ENCODE measurements around the gene SPN. TPM values are rescaled to one million over a fixed set of nuclear protein-coding genes. Genes with fewer than 3 reads are reported as not detected.
"Not testable (repeated sequence)": the region's sequence is repeated elsewhere in the genome, so short reads cannot be mapped to it uniquely, and the experiment has no call there.

SPN gene
- total RNA-seq, 1 donor from 2014 or later, result 196 TPM

- H3K4me1 Mint-ChIP-seq (ENCODE audit: low read depth), result peaks cover 22% of the 10 kb centered on the region
- DNase-seq (ENCODE audit: low spot score), result no peak
- intact Hi-C loops (cut with micrococcal nuclease), result no loop called here
- no peaks in the 10 kb centered on the region for H3K27me3 Mint-ChIP-seq (ENCODE audit: insufficient read depth)
- no peaks in the 10 kb centered on the region for H3K9me3 Mint-ChIP-seq
- peak overlapping the region; percentile 70 for H3K27ac Mint-ChIP-seq
- H3K36me3 Mint-ChIP-seq (ENCODE audit: low read depth), result peaks cover 22% of the 10 kb centered on the region
- no peak overlapping the region for H3K4me3 Mint-ChIP-seq
These were observed 10.5 kb downstream of the SPN start for GRCh38 chr16:29673501-29673900.

- Mint-ChIP-seq H3K4me1 (ENCODE audit: low read depth) (peaks cover 25% of the 10 kb centered on the region), H3K27me3 (ENCODE audit: insufficient read depth) (no peaks in the 10 kb centered on the region), H3K27ac (peak overlapping the region; percentile 52), H3K36me3 (ENCODE audit: low read depth) (peaks cover 20% of the 10 kb centered on the region), H3K4me3 (no peak overlapping the region), H3K9me3 (no peaks in the 10 kb centered on the region)
- no peak for DNase-seq (ENCODE audit: low spot score)
- intact Hi-C loops (cut with micrococcal nuclease), result no loop called here
These were observed 11.1 kb downstream of the SPN start for GRCh38 chr16:29674188-29674587.

GRCh38 chr16:29675811-29676643, 13.0 kb downstream of the SPN start:
- intact Hi-C loops (cut with micrococcal nuclease), result no loop called here
- Mint-ChIP-seq H3K4me3 (no peak overlapping the region), H3K4me1 (ENCODE audit: low read depth) (peaks cover 34% of the 10 kb centered on the region), H3K9me3 (no peaks in the 10 kb centered on the region), H3K27me3 (ENCODE audit: insufficient read depth) (no peaks in the 10 kb centered on the region), H3K27ac (peak overlapping the region; percentile 7), H3K36me3 (ENCODE audit: low read depth) (peaks cover 13% of the 10 kb centered on the region)
- no peak for DNase-seq (ENCODE audit: low spot score)

GRCh38 chr16:29676989-29677785, 14.1 kb downstream of the SPN start:
- Mint-ChIP-seq H3K27ac (no peak overlapping the region), H3K4me3 (no peak overlapping the region), H3K9me3 (no peaks in the 10 kb centered on the region), H3K27me3 (ENCODE audit: insufficient read depth) (no peaks in the 10 kb centered on the region), H3K36me3 (ENCODE audit: low read depth) (peaks cover 8% of the 10 kb centered on the region), H3K4me1 (ENCODE audit: low read depth) (peaks cover 29% of the 10 kb centered on the region)
- intact Hi-C loops (cut with micrococcal nuclease), result no loop called here
- DNase-seq (ENCODE audit: low spot score), result no peak

GRCh38 chr16:29678691-29679267, 15.7 kb downstream of the SPN start, which contains the start of gene QPRT:
Gene QPRT, plus strand, starts transcription at chr16:29679180. Its CDS starts 18 bp downstream, at chr16:29679198.
- Mint-ChIP-seq H3K36me3 (ENCODE audit: low read depth) (peaks cover 5% of the 10 kb centered on the region), H3K4me3 (peak within 1 kb of the TSS; percentile 68), H3K9me3 (no peaks in the 10 kb centered on the region), H3K27ac (peak within 1 kb of the TSS; percentile 88), H3K27me3 (ENCODE audit: insufficient read depth) (no peaks in the 10 kb centered on the region), H3K4me1 (ENCODE audit: low read depth) (peaks cover 25% of the 10 kb centered on the region)
- DNase-seq (ENCODE audit: low spot score), result no peak
- intact Hi-C loops (cut with micrococcal nuclease), result no loop called here

GRCh38 chr16:29680180-29680598, 17.1 kb downstream of the SPN start:
- DNase-seq (ENCODE audit: low spot score), result no peak
- Mint-ChIP-seq H3K9me3 (no peaks in the 10 kb centered on the region), H3K4me1 (ENCODE audit: low read depth) (peaks cover 18% of the 10 kb centered on the region), H3K27ac (peak overlapping the region; percentile 88), H3K36me3 (ENCODE audit: low read depth) (peaks cover 2% of the 10 kb centered on the region), H3K4me3 (peak overlapping the region; percentile 68), H3K27me3 (ENCODE audit: insufficient read depth) (no peaks in the 10 kb centered on the region)
- intact Hi-C loops (cut with micrococcal nuclease), result no loop called here

GRCh38 chr16:29683543-29684090, 20.6 kb downstream of the SPN start:
- no peak overlapping the region for H3K4me3 Mint-ChIP-seq
- no peak overlapping the region for H3K27ac Mint-ChIP-seq

GRCh38 chr16:29684679-29685078, 21.6 kb downstream of the SPN start:
- no peak overlapping the region for H3K27ac Mint-ChIP-seq
- peaks cover 3% of the 10 kb centered on the region for H3K36me3 Mint-ChIP-seq (ENCODE audit: low read depth)
- H3K9me3 Mint-ChIP-seq, result no peaks in the 10 kb centered on the region
- H3K27me3 Mint-ChIP-seq (ENCODE audit: insufficient read depth), result no peaks in the 10 kb centered on the region
- H3K4me3 Mint-ChIP-seq, result no peak overlapping the region
- peaks cover 22% of the 10 kb centered on the region for H3K4me1 Mint-ChIP-seq (ENCODE audit: low read depth)
- DNase-seq (ENCODE audit: low spot score), result no peak
- intact Hi-C loops (cut with micrococcal nuclease), result no loop called here

More at GRCh38 chr16:29683543-29684090, 20.6 kb downstream of the SPN start:
- intact Hi-C loops (cut with micrococcal nuclease), result no loop called here
- H3K36me3 Mint-ChIP-seq (ENCODE audit: low read depth), result peaks cover 3% of the 10 kb centered on the region
- H3K27me3 Mint-ChIP-seq (ENCODE audit: insufficient read depth), result no peaks in the 10 kb centered on the region
- H3K4me1 Mint-ChIP-seq (ENCODE audit: low read depth), result peaks cover 29% of the 10 kb centered on the region
- no peak for DNase-seq (ENCODE audit: low spot score)
- no peaks in the 10 kb centered on the region for H3K9me3 Mint-ChIP-seq

- Mint-ChIP-seq H3K27me3 (ENCODE audit: insufficient read depth) (no peaks in the 10 kb centered on the region), H3K9me3 (no peaks in the 10 kb centered on the region), H3K4me1 (ENCODE audit: low read depth) (peaks cover 27% of the 10 kb centered on the region), H3K27ac (peak overlapping the region; percentile 54), H3K4me3 (peak overlapping the region; percentile 43), H3K36me3 (ENCODE audit: low read depth) (peaks cover 5% of the 10 kb centered on the region)
- no peak for DNase-seq (ENCODE audit: low spot score)
- intact Hi-C loops (cut with micrococcal nuclease), result no loop called here
These were observed 23.8 kb downstream of the SPN start for GRCh38 chr16:29686740-29687332.

GRCh38 chr16:29687755-29688154, 24.7 kb downstream of the SPN start:
- peaks cover 29% of the 10 kb centered on the region for H3K4me1 Mint-ChIP-seq (ENCODE audit: low read depth)
- no peak overlapping the region for H3K27ac Mint-ChIP-seq
- H3K4me3 Mint-ChIP-seq, result no peak overlapping the region
- peaks cover 5% of the 10 kb centered on the region for H3K36me3 Mint-ChIP-seq (ENCODE audit: low read depth)
- intact Hi-C loops (cut with micrococcal nuclease), result no loop called here
- H3K27me3 Mint-ChIP-seq (ENCODE audit: insufficient read depth), result no peaks in the 10 kb centered on the region
- no peak for DNase-seq (ENCODE audit: low spot score)
- H3K9me3 Mint-ChIP-seq, result no peaks in the 10 kb centered on the region

- no peaks in the 10 kb centered on the region for H3K27me3 Mint-ChIP-seq (ENCODE audit: insufficient read depth)
- intact Hi-C loops (cut with micrococcal nuclease), result no loop called here
- H3K36me3 Mint-ChIP-seq (ENCODE audit: low read depth), result peaks cover 5% of the 10 kb centered on the region
- DNase-seq (ENCODE audit: low spot score), result no peak
- no peak overlapping the region for H3K27ac Mint-ChIP-seq
- H3K4me3 Mint-ChIP-seq, result no peak overlapping the region
- H3K9me3 Mint-ChIP-seq, result no peaks in the 10 kb centered on the region
- peaks cover 29% of the 10 kb centered on the region for H3K4me1 Mint-ChIP-seq (ENCODE audit: low read depth)
These were observed 25.1 kb downstream of the SPN start for GRCh38 chr16:29688172-29688571.

- H3K36me3 Mint-ChIP-seq (ENCODE audit: low read depth); H3K9me3 Mint-ChIP-seq; H3K4me3 Mint-ChIP-seq; DNase-seq (ENCODE audit: low spot score); H3K27ac Mint-ChIP-seq; H3K27me3 Mint-ChIP-seq (ENCODE audit: insufficient read depth); intact Hi-C loops (cut with micrococcal nuclease): not testable (repeated sequence)
- H3K4me1 Mint-ChIP-seq (ENCODE audit: low read depth), result peaks cover 29% of the 10 kb centered on the region
These were observed 26.7 kb downstream of the SPN start for GRCh38 chr16:29689490-29690351.
